HUDEP-2 (cell line): ENCODE measurements around the gene INTS7.
A peak's percentile ranks its signal among the peaks of the same experiment; 100 is the strongest.
"Not testable (repeated sequence)": the region's sequence is repeated elsewhere in the genome, so short reads cannot be mapped to it uniquely, and the experiment has no call there.

Experiments used
- DNase-seq, 76 experiments: peaks; one replicate each; lab custom pipeline; 2025; ENCODE audit not compliant: unreplicated experiment in 76 of 76; lab: John Stamatoyannopoulos, UW

Gene INTS7

DNA sequence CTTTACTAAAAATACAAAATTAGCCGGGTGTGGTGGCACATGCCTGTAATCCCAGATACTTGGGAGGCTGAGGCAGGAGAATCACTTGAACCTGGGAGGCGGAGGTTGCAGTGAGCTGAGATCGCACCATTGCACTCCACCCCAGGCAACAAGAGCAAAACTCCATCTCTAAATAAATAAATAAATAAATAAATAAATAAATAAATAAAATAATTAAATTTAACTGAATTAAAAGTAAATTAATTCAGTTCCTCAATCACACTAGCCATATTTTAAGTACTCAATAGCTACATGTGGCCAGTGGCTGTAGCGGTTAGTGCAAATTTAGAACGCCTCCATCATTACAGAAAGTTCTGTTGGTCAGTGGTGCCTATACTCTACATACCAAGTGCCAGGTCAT lies 97.9 kb downstream of the INTS7 start:
- DNase-seq: not testable (repeated sequence)

DNA sequence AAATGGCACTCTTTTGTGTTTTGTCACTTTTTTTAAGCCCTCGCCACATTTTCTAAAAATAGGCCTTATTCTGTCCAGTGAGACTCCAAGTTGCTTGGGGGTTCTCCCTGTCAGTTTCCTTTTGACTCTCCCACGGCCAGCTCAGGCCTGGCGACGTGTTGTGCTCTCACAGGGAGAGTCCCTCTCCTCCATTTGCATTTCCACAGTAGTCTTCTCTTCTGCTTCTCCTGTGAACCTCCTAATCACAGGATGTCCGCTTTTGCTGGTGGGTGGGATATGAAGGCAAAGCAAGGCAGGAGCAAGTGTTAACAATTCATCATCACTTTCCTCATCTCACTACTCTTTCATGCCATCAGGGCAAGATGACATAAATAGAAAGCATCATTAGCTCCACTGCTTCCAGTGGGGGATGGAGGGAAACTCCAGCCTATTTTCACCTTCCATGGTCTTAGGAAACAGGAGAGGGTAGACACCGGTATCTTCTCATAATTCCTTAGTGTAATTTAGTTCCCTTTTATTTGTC lies 99.8 kb downstream of the INTS7 start:
- DNase-seq: no peak

DNA sequence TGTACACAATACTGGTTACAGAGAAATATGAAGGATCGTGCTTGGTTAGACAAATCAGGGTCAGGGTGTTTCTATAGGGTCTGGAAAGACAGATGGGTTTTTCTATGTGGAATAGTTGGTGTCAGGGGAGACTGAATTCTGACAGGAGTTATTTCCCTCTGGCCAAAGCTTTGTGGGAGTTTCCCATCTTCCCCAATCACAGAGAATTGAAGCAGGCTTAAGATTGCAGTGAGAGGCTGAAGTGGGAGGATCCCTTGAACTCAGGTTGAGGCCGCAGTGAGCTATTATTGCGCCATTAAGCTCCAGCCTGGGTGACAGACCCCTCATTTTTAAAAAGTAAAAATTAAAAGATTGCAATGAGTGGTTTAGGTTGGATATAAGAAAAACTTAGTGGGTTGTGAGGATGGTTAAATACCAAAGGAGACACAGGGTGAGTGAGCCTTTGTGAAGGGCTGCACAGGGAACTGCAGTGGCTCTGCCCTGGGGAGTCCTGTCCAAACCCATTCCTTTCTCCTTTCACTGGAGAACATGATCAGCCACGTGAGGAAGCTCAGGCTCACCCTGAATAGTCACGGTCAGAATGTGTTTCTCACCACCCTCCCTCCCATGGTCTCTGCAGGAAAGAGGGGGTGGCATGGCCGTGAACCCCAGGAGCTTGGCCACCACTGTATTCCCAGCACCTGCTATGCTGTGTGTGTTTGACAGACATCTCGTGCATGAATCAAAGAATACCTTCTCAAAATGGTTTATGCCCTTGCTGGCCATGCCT lies 101.2 kb downstream of the INTS7 start:
- DNase-seq: no peak

- no peak for DNase-seq
Observed at GRCh38 chr1:211932933-211933254, 102.5 kb downstream of the INTS7 start.

DNA sequence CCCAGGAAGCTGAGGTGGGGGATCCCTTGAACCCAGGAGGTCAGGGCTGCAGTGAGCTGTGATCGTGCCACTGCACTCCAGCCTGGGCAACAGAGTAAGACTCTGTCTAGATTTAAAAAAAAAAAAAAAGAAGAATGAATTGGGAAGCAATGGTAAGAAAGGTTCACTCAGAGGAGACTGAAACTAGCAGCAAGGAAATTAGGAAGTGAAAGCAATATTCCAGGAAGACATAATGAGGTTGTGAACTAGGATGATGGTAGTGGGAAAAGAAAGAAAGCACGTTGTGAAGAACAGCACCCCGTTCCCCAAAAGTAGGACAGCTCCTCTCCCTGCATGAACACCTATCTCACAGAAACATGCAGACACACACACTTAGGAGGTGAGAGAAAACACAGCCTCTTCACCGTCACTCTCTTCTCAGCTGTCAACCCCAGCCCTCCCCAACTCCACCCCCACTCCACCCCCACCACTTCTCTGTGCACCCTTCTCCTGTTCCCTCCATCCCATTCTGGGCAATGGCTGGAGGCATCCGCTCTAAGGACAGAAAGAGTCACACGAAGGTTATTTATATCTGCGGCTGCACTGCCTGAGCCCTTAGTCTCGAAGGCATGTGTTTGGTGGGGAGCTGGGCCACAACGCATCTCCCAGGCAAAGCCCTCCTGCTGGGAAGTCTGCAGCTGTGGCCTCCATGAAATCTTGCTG lies 103.0 kb downstream of the INTS7 start:
- no peak for DNase-seq

DNA sequence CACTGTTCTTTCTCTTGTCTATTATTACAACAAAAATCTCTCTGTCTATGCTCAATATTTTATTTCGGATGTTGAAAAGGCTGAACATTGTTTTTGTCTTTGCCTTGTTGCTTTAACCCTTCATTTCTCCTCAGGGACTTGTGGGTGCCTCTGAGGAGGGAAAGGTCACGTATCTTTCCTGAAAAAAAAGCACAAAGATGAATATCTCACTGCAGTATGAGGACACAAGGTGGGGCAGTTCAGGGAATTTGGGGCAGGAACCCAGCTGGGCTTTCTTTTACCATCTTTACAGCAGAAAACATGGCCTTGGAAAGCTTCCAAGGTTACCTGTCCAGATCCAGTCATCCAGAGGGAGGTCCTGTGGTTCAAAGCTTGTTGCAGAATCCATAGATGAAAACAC lies 105.7 kb downstream of the INTS7 start:
- no peak for DNase-seq

GRCh38 chr1:211928993-211929637 lies 106.2 kb downstream of the INTS7 start:
- DNase-seq: no peak

DNA sequence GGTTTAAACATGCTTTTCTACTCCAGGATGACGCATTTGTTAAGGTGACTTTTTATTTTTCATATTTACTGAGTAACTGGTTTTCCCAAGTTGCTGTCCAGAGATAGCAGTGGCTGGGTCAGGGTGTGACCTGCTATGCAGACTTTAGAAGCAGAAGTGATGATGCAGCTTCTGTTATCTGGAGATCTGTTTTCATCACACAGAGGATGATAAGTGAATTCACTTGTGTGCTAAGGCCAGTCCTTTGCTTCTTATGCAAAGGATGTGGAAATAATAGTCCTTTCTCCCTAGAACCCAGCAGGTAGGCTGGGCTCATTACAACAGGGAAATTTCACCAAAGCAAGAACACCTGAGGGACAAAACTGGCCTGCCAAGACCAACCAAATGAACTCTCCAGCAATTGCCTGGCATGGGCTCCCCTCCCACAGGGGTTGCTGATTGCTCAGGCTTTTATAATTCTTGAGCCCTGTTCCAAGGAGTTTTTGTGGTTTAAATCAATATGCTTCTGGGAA lies 107.0 kb downstream of the INTS7 start:
- peak in 19 of 76 experiments; percentile 1 to 52 (median 13) for DNase-seq

DNA sequence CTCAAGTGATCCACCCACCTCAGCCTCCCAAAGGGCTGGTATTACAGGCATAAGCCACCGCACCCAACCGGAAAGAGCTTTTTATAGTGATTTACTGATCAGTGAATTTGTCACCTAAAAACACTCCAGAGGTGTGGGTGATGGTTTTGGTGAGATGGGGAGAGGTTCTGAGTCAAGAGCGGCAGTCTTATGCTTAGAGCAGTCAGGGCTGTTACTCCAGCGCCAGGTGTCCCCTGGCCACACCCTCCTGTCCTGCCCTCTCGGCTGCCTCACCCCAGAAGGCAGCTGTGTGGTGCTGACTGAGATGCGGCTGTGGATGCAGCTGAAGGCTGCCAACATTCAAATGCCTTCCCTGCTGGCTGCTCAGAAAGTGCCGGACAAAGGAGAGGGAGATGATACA lies 110.3 kb downstream of the INTS7 start:
- no peak for DNase-seq

DNA sequence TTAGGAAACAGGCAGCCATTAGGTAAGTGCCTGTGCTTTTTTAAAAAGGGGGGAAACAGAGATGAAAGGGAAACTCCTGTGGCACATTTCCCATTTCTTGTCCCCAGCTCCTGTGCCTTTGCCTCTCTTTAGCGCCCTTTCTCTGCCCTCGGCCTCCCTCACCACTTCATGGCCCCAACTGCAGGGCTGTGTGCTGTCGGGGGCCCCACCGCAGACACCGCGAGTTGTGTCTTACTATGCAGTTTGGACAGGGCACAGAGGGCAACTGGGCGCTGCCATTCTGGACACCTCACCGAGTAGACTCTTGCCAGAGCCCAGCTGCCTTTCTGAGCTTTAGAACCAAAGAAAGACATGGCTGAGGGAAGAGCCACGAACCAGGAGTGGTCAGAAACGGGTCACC lies 111.1 kb downstream of the INTS7 start:
- DNase-seq: no peak

- DNase-seq: no peak
Observed at GRCh38 chr1:211923095-211923494, 112.3 kb downstream of the INTS7 start.

GRCh38 chr1:211921579-211922095 lies 113.7 kb downstream of the INTS7 start:
- DNase-seq: no peak

DNA sequence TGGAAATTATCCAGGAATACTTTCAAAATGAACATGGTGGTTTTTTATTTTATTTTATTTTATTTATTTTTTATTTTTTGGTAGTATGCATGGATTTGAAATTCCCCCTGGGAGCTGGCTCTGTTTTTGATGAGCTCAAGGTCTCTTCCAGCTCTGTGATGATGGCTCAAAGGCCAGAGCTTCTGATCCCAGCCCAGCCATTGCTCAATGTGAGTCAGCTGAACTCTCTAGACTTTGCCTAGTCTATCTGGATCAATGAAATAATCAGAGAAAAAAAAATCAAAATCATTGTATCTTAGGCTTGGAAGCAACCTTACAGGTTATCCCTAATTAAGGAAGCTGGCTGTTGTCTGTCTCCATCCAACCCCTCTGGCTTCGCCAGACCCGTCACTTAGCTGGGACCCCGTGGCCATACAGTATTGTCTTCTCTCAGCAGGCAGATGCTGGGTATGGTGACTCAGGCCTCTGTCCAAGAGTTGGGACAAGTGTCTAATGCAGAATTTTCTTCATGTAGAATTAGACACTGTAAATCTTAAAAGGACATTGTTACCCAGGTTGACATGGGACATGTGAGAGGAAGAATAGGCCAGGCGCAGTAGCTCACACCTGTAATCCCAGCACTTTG lies 114.6 kb downstream of the INTS7 start:
- no peak for DNase-seq

DNA sequence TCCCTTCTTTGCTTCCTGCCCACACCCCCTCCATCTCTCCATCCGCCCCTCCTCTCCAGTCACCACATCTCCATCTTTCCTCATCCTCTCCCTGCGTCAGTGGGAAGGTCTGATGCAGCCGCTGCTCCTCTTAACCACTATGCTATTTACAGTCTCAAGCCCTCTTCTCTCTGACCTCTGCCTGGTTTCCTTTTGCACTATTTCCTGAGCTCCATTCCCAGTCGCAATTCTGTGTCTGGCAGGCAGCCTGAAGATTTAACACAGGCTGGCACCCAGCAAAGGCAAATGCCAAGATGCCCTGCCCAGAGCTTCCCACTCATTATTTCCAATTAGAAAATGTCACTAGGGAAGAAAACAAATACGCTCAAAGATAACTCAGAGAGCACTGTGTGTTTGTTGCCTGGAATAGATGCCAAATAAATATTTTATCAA lies 115.2 kb downstream of the INTS7 start:
- no peak for DNase-seq

DNA sequence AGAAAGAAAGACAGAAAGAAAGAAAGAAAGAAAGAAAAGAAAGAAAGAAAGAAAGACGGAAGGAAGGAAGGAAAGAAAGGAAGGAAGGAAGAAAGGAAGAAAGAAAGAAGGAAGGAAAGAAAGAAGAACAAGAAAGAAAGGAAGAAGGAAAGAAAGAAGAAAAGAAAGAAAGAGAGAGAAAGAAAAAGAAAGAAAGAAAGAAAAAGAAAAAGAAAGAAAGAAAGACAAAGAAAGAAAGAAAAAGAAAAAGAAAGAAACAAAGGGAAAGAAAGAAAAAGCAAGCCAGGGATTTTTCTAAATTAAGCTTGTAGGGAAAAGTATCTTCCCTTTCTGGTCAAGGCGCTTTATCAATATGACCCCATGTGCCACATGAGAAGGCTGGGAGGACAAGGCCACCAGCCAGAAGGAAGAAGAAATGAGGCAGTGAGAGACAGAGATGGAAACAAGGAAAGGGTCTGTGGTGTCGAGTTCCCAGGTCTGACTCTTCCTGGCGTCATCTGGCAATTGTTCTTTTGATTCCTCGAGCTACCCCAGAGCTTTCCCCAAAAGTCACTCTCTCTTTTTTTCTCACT lies 116.4 kb downstream of the INTS7 start:
- no peak for DNase-seq

- not testable (repeated sequence) for DNase-seq
Observed at GRCh38 chr1:211916458-211916857, 118.9 kb downstream of the INTS7 start.

DNA sequence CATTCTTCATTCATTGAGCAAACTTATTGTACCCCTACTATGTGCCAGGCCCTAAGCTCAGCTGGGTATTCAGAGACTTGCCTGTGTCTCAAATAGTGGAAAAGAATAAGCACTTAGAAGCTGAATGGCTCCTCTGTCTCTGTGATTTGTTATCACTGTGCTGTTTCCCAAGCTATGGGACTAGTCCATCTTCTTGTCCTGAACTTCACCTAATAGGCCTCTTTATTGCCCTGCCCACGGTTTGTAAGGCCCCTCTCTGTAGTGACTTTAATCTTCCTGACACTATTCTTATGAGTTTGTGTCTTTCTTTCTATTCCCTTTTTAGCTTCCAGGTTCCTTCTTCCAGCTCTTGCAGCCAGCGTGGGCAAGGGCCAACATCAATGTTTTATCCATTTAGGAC lies 119.4 kb downstream of the INTS7 start:
- DNase-seq: no peak

DNA sequence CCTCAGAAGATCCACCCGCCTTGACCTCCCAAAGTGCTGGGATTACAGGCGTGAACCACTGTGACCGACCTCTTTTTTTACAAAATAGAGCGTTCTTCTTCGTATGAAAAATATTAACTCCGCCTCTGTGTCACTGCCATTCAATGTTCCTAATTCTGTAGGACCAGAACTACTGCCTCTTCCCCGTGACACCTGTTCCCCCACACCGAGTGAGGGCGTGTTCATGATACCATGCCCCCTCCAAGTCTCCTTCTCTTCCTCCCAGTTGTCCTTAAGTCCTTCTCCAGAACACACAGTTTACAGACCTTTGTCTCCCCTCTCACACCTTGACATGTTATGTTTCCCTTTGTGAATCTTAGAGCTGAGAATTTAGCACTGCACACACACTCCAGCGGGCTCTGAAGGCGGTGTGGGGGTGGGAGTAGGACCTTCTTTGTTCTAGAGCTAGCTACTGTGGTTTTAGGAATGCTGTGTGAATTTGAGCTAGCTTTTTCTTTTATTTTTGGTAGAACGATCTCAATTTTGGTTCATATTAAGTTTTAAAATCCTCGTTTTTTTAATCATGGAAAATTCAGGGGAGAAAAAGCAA lies 122.4 kb downstream of the INTS7 start:
- DNase-seq: no peak

DNA sequence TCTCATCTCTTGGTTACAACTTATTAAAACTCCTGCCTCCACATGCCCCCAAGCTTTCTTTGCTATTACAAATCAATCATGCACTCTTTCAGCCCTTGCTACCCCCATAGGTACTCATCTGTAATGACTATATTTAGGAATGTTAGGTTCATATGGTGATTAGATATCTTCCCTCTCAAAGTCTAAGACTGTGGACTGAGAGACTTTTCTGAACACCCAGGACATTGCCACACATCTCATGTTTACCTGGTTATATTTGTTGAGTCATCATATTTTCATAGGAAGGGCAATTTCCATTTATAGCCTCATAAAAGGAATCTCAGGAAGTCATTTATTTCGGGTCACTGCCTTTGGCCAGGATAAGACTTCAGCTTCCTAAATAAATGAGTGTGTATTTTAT lies 123.3 kb downstream of the INTS7 start:
- DNase-seq: no peak

DNA sequence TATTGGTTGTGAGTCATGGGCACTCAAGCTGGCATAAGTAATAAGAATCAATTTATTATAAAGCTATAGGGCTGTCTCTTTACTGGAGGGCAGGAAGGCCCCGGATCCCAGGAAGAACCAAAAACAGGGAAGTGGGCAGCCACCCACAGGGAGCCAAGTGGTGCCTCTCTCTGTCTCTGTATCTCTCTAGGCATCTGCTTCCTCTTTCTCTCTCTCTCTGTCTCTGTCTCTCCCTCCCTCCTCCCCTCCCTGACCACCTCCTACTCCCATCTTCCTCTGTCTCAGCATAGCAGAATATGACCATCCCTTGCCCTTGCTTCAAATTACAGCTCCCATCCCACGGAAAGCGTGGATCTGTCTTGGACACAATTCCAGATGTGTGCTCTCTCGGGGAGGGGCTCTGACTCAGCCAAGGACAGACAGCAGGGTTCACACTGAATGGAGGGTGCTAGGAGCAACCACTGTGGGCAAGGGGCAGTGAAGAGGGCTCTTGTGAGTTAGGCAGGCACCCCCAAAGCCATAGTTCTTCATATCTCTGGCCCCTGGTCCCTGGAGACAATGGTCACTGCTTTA lies 124.4 kb downstream of the INTS7 start:
- no peak for DNase-seq
